Activated CD8-positive, alpha-beta T cell treated with anti-CD3 and anti-CD28 coated beads for 36 hours (primary cell): Measurements from ENCODE around the gene DOC2A. TPM values are rescaled to one million over a fixed set of nuclear protein-coding genes. Genes with fewer than 3 reads are reported as not detected.

Experiments
- ATAC-seq: fragments of 200-7000 bp; cut with Tn5 transposase; one replicate; pipeline ENCODE4 v1.10.0; 2021; ENCODE audit warnings: mild to moderate bottlenecking, moderate library complexity
- CTCF ChIA-PET: fragments of 350-600 bp; sonication (Branson Sonifier 250); formaldehyde crosslinking; loops from one replicate; lab custom pipeline; 2021; ENCODE audit warnings: antibody characterized with exemption; lab: Charles Lee
- POLR2A ChIA-PET: fragments of 350-600 bp; sonication (Branson Sonifier 250); formaldehyde crosslinking; loops from one replicate; lab custom pipeline; 2021; ENCODE audit warnings: antibody characterized with exemption; lab: Charles Lee
- DNase-seq: peaks from one replicate; pipeline ENCODE4 v3.0.0-alpha.2; 2020
- H3K27ac Mint-ChIP-seq: one replicate; pipeline ENCODE4 v1.8.0; 2021; ENCODE audit warnings: mild to moderate bottlenecking, mixed read lengths
- H3K27me3 Mint-ChIP-seq: one replicate; pipeline ENCODE4 v1.8.0; 2021; ENCODE audit warnings: mixed read lengths
- H3K36me3 Mint-ChIP-seq: one replicate; pipeline ENCODE4 v1.8.0; 2021; ENCODE audit warnings: low read depth, mixed read lengths
- H3K4me1 Mint-ChIP-seq: one replicate; pipeline ENCODE4 v1.8.0; 2021; ENCODE audit warnings: low read depth, mixed read lengths
- H3K4me3 Mint-ChIP-seq: one replicate; pipeline ENCODE4 v1.8.0; 2021; ENCODE audit warnings: mild to moderate bottlenecking, moderate library complexity, mixed read lengths
- H3K9me3 Mint-ChIP-seq: one replicate; pipeline ENCODE4 v1.8.0; 2021; ENCODE audit warnings: mixed read lengths
- CTCF ChIP-seq: fragments of 200-600 bp; IDR thresholded peaks from one replicate; pipeline ENCODE4 v1.8.0; 2022; ENCODE audit warnings: antibody characterized with exemption, mild to moderate bottlenecking
- intact Hi-C: fragments of 100-400 bp; cut with micrococcal nuclease; formaldehyde crosslinking; loops from one replicate; pipeline ENCODE4 v1.10.0; 2022
- total RNA-seq, 2 experiments: library from RNA; stranded (reverse); gene quantifications; one replicate each; pipeline ENCODE4 v1.2.3, GENCODE V29; 2021

The DOC2A gene
- total RNA-seq, 2 experiments from 2014 or later = 0.68 to 1.8 TPM

- Mint-ChIP-seq H3K4me3 (no peak overlapping the region), H3K27me3 (no peaks in the 10 kb centered on the region), H3K36me3 (no peaks in the 10 kb centered on the region), H3K27ac (no peak overlapping the region), H3K9me3 (no peaks in the 10 kb centered on the region), H3K4me1 (peaks cover 16% of the 10 kb centered on the region)
- intact Hi-C loops = no loop called here
- ATAC-seq = no peak
- TF ChIP-seq CTCF = no peak
- POLR2A ChIA-PET = no interaction called here
- DNase-seq = no peak
- CTCF ChIA-PET = interaction anchor here (0.7 to 1.6 kb wide), 2 partner anchors 26 to 73 kb away, joined by 3 to 4 read pairs; no protein-coding TSS in a partner anchor
Measured at GRCh38 chr16:29959293-29959692, 51.5 kb downstream of the DOC2A start.

- DNase-seq (no peak), ATAC-seq (no peak)
- Mint-ChIP-seq H3K4me3 (no peak overlapping the region), H3K36me3 (no peaks in the 10 kb centered on the region), H3K27me3 (no peaks in the 10 kb centered on the region), H3K4me1 (peaks cover 16% of the 10 kb centered on the region), H3K27ac (no peak overlapping the region), H3K9me3 (no peaks in the 10 kb centered on the region)
- ChIA-PET POLR2A (no interaction called here), CTCF (no interaction called here)
- intact Hi-C loops = no loop called here
- TF ChIP-seq CTCF = no peak
Measured at GRCh38 chr16:29958756-29959155, 52.1 kb downstream of the DOC2A start.

Other genes starting within 250 kb of the DOC2A start
- gene ZG16, start 232.8 kb downstream of the DOC2A start, total RNA-seq = not detected
- gene KIF22, start 220.3 kb downstream of the DOC2A start, total RNA-seq = 100 to 1,000 TPM; 160 to 165 TPM
- gene MAZ, start 204.5 kb downstream of the DOC2A start, total RNA-seq = 100 to 1,000 TPM; 380 to 382 TPM
- 1 to 10 TPM; 1.5 to 2.0 TPM for gene PRRT2, start 198.8 kb downstream of the DOC2A start, total RNA-seq
- gene PAGR1, start 194.9 kb downstream of the DOC2A start, total RNA-seq = 10 to 100 TPM; 26.8 to 29.0 TPM
- 10 to 100 TPM; 32.5 to 33.2 TPM for gene MVP, start 190.6 kb downstream of the DOC2A start, total RNA-seq
- gene CDIPT, start 147.8 kb downstream of the DOC2A start, total RNA-seq = 10 to 100 TPM; 30.2 to 35.4 TPM
- gene SEZ6L2, start 111.5 kb downstream of the DOC2A start, total RNA-seq = under 1 TPM; 0.11 to 0.13 TPM
- gene ASPHD1, start 110.5 kb downstream of the DOC2A start, total RNA-seq = 1 to 10 TPM; 2.0 to 2.1 TPM
- 10 to 100 TPM; 35.2 to 35.3 TPM for gene KCTD13, start 84.8 kb downstream of the DOC2A start, total RNA-seq
- gene TMEM219, start 48.9 kb downstream of the DOC2A start, total RNA-seq = 10 to 100 TPM; 31.9 to 34.9 TPM
- gene TAOK2, start 37.2 kb downstream of the DOC2A start, total RNA-seq = 10 to 100 TPM; 25.0 to 25.9 TPM
- gene HIRIP3, start 15.4 kb downstream of the DOC2A start, total RNA-seq = 10 to 100 TPM; 35.2 to 36.4 TPM
- 10 to 100 TPM; 75.9 to 79.1 TPM for gene INO80E, start 14.8 kb downstream of the DOC2A start, total RNA-seq
- gene C16orf92, start 12.2 kb upstream of the DOC2A start, total RNA-seq = not detected
- gene TLCD3B, start 20.2 kb upstream of the DOC2A start, total RNA-seq = 1 to 10 TPM; 3.5 to 3.6 TPM
- gene ALDOA, start 54.7 kb upstream of the DOC2A start, total RNA-seq = 1,000 to 10,000 TPM; 3,042 to 3,081 TPM
- gene PPP4C, start 65.0 kb upstream of the DOC2A start, total RNA-seq = 100 to 1,000 TPM; 116 to 121 TPM
- 1 to 10 TPM; 2.5 TPM for gene TBX6, start 80.9 kb upstream of the DOC2A start, total RNA-seq
- 10 to 100 TPM; 17.7 to 19.5 TPM for gene YPEL3, start 85.2 kb upstream of the DOC2A start, total RNA-seq
- gene GDPD3, start 102.5 kb upstream of the DOC2A start, total RNA-seq = 1 to 10 TPM; 4.5 to 5.7 TPM
- 10 to 100 TPM; 57.6 to 60.1 TPM for gene MAPK3, start 112.2 kb upstream of the DOC2A start, total RNA-seq
- 1,000 to 10,000 TPM; 1,130 to 1,151 TPM for gene CORO1A, start 172.6 kb upstream of the DOC2A start, total RNA-seq
- gene BOLA2B, start 182.6 kb upstream of the DOC2A start, total RNA-seq = 100 to 1,000 TPM; 248 to 254 TPM
- gene SLX1A, start 182.8 kb upstream of the DOC2A start, total RNA-seq = 100 to 1,000 TPM; 116 to 129 TPM
- 10 to 100 TPM; 14.8 to 18.0 TPM for gene SULT1A3, start 188.2 kb upstream of the DOC2A start, total RNA-seq
- gene NPIPB13, start 237.5 kb upstream of the DOC2A start, total RNA-seq = 10 to 100 TPM; 14.7 to 20.7 TPM